H1 (cell line): ENCODE results near the gene SND1. TPM values are rescaled to one million over a fixed set of nuclear protein-coding genes. Genes with fewer than 3 reads are reported as not detected.

Experiments used
- CTCF ChIA-PET: fragments of 300-600 bp; sonication (Branson Sonifier 250); formaldehyde crosslinking; loops from one replicate; lab custom pipeline; 2021; ENCODE audit not compliant: partially characterized antibody; lab: Charles Lee
- POLR2A ChIA-PET: fragments of 300-600 bp; sonication (Branson Sonifier 250); formaldehyde crosslinking; loops from one replicate; lab custom pipeline; 2021; ENCODE audit warnings: inconsistent platforms; ENCODE audit not compliant: partially characterized antibody; lab: Charles Lee
- DNase-seq, 2 experiments: peaks; one replicate each; pipeline versions ENCODE4 v3.0.0 to v3.0.0-alpha.2; 2010 to 2022; ENCODE audit warnings: low spot score in 2 of 2, low read depth in 1 of 2, mixed read lengths in 1 of 2
- FAIRE-seq: peaks from 2 replicates; lab custom pipeline; 2011; peaks lifted over from hg19 to GRCh38; lab: Jason Lieb, UNC
- H2AFZ ChIP-seq: 2 replicates; pipeline ENCODE4 v1.8.1; 2012; ENCODE audit warnings: low read length, inconsistent platforms
- H2AK5ac ChIP-seq: 2 replicates; pipeline ENCODE4 v1.6.1; 2013; ENCODE audit warnings: low read depth, low read length
- H2BK120ac ChIP-seq: replicated peaks from 2 replicates; pipeline ENCODE3; 2013; ENCODE audit warnings: low read depth, low read length, inconsistent platforms
- H2BK12ac ChIP-seq: 2 replicates; pipeline ENCODE4 v1.6.1; 2013; ENCODE audit warnings: low read depth, low read length
- H2BK15ac ChIP-seq: 2 replicates; pipeline ENCODE4 v1.6.1; 2013; ENCODE audit warnings: low read length
- H2BK20ac ChIP-seq: 2 replicates; pipeline ENCODE4 v1.6.1; 2013; ENCODE audit warnings: low read length
- H2BK5ac ChIP-seq: 2 replicates; pipeline ENCODE4 v1.6.1; 2013; ENCODE audit warnings: low read depth, low read length
- H3K14ac ChIP-seq: 2 replicates; pipeline ENCODE4 v1.6.1; 2013; ENCODE audit warnings: inconsistent platforms; ENCODE audit not compliant: insufficient read length
- H3K18ac ChIP-seq: 2 replicates; pipeline ENCODE4 v1.6.1; 2013; ENCODE audit warnings: low read length; ENCODE audit errors: extremely low read depth
- H3K23ac ChIP-seq: 2 replicates; pipeline ENCODE4 v1.6.1; 2013; ENCODE audit warnings: inconsistent platforms; ENCODE audit not compliant: insufficient read length
- H3K23me2 ChIP-seq: 2 replicates; pipeline ENCODE4 v1.6.1; 2013; ENCODE audit warnings: low read depth, low read length
- H3K27ac ChIP-seq: 2 replicates; pipeline ENCODE4 v1.6.1; 2011; ENCODE audit warnings: low read depth, low read length, inconsistent platforms
- H3K27me3 ChIP-seq, 4 experiments: replicated peaks in 1 of 4; 1 replicate in 1 of 4; 2 replicates in 3 of 4; pipeline versions ENCODE4 v1.6.1 to v1.8.1; 2011 to 2013; ENCODE audit warnings: low read length in 3 of 4, mild to moderate bottlenecking in 3 of 4, inconsistent platforms in 2 of 4, mixed read lengths in 2 of 4, moderate library complexity in 1 of 4; ENCODE audit not compliant: control insufficient read depth in 3 of 4, insufficient read depth in 3 of 4; ENCODE audit errors: extremely low read depth in 1 of 4
- H3K36me3 ChIP-seq, 4 experiments: 2 replicates each; pipeline versions ENCODE4 v1.6.1 to v1.8.1; 2011 to 2013; ENCODE audit warnings: mild to moderate bottlenecking in 4 of 4, low read length in 3 of 4, moderate library complexity in 2 of 4, control low read depth in 1 of 4, inconsistent platforms in 1 of 4; ENCODE audit not compliant: insufficient read depth in 4 of 4, control insufficient read depth in 2 of 4
- H3K4ac ChIP-seq: replicated peaks from 2 replicates; pipeline ENCODE3; 2013; ENCODE audit warnings: low read length, low read depth, mixed read lengths, inconsistent platforms; ENCODE audit not compliant: insufficient read length
- H3K4me1 ChIP-seq, 4 experiments: replicated peaks in 1 of 4; 1 replicate in 1 of 4; 2 replicates in 3 of 4; pipeline versions ENCODE4 v1.6.1 to v1.8.1; 2011 to 2013; ENCODE audit warnings: low read length in 3 of 4, inconsistent platforms in 2 of 4, mixed read lengths in 1 of 4; ENCODE audit not compliant: insufficient read depth in 4 of 4, control insufficient read depth in 3 of 4
- H3K4me2 ChIP-seq, 2 experiments: 2 replicates each; pipeline versions ENCODE4 v1.6.1 to v1.8.1; 2011 to 2013; ENCODE audit warnings: low read depth in 2 of 2, low read length in 2 of 2, control low read depth in 1 of 2, inconsistent platforms in 1 of 2, mild to moderate bottlenecking in 1 of 2; ENCODE audit not compliant: insufficient read depth in 1 of 2
- H3K4me3 ChIP-seq, 4 experiments: fragments of 200-600, 300-600 bp in 1 of 4; sonication (generic), shearing (Covaris generic), sonication (Bioruptor Twin) in 1 of 4; 2 replicates each; pipeline versions ENCODE4 v1.5.1 to v1.8.1; 2011 to 2016; ENCODE audit warnings: low read length in 4 of 4, low read depth in 3 of 4, control low read depth in 2 of 4, inconsistent platforms in 2 of 4, mild to moderate bottlenecking in 2 of 4, mixed read lengths in 1 of 4, moderate library complexity in 1 of 4; ENCODE audit not compliant: insufficient read depth in 2 of 4; ENCODE audit errors: extremely low read depth in 1 of 4
- H3K56ac ChIP-seq: replicated peaks from 2 replicates; pipeline ENCODE3; 2013; ENCODE audit warnings: low read depth, mild to moderate bottlenecking, mixed read lengths, low read length, inconsistent platforms; ENCODE audit not compliant: insufficient read length
- H3K79me1 ChIP-seq: 2 replicates; pipeline ENCODE4 v1.6.1; 2013; ENCODE audit warnings: low read depth, low read length, control low read depth
- H3K79me2 ChIP-seq, 2 experiments: 2 replicates each; pipeline versions ENCODE4 v1.6.1 to v1.8.1; 2012 to 2013; ENCODE audit warnings: low read length in 2 of 2, mild to moderate bottlenecking in 2 of 2, inconsistent platforms in 1 of 2; ENCODE audit not compliant: insufficient read depth in 2 of 2, control insufficient read depth in 1 of 2
- H3K9ac ChIP-seq, 4 experiments: replicated peaks in 1 of 4; 1 replicate in 1 of 4; 2 replicates in 3 of 4; pipeline versions ENCODE4 v1.6.1 to v1.8.1; 2011 to 2013; ENCODE audit warnings: low read depth in 3 of 4, low read length in 3 of 4, control low read depth in 2 of 4, mild to moderate bottlenecking in 2 of 4, moderate library complexity in 2 of 4, inconsistent platforms in 1 of 4; ENCODE audit errors: extremely low read depth in 1 of 4
- H3K9me3 ChIP-seq, 2 experiments: 2 replicates each; pipeline versions ENCODE4 v1.6.1 to v1.8.1; 2012 to 2013; ENCODE audit warnings: mild to moderate bottlenecking in 2 of 2, moderate library complexity in 2 of 2, control low read depth in 1 of 2, inconsistent platforms in 1 of 2, low read depth in 1 of 2, low read length in 1 of 2, mixed read lengths in 1 of 2; ENCODE audit not compliant: insufficient read depth in 2 of 2
- H4K20me1 ChIP-seq, 2 experiments: replicated peaks in 1 of 2; 2 replicates each; pipeline versions ENCODE3 to v1.8.1; 2011 to 2013; ENCODE audit warnings: inconsistent platforms in 2 of 2, low read length in 2 of 2, mild to moderate bottlenecking in 1 of 2; ENCODE audit not compliant: insufficient read depth in 2 of 2, control insufficient read depth in 1 of 2
- H4K5ac ChIP-seq: 2 replicates; pipeline ENCODE4 v1.6.1; 2013; ENCODE audit warnings: low read length, low read depth, mixed read lengths, inconsistent platforms; ENCODE audit not compliant: insufficient read length
- H4K8ac ChIP-seq: 2 replicates; pipeline ENCODE4 v1.8.0; 2013; ENCODE audit warnings: mild to moderate bottlenecking, moderate library complexity, low read length, inconsistent platforms; ENCODE audit not compliant: insufficient read depth; ENCODE audit errors: extremely low read depth
- H4K91ac ChIP-seq: replicated peaks from 2 replicates; pipeline ENCODE3; 2013; ENCODE audit warnings: low read length, mixed read lengths, inconsistent platforms; ENCODE audit not compliant: insufficient read length
- ATF3 ChIP-seq: IDR thresholded peaks from 2 replicates; pipeline ENCODE4 v1.6.1; 2011; ENCODE audit warnings: low read depth, mild to moderate bottlenecking, low read length; ENCODE audit not compliant: insufficient read depth
- CBX8 ChIP-seq: fragments of 300-800, 300-1000 bp; sonication (generic); IDR thresholded peaks from 2 replicates; pipeline ENCODE4 v1.7.1; 2016; ENCODE audit warnings: low read depth, low read length, borderline replicate concordance
- CEBPB ChIP-seq: IDR thresholded peaks from 2 replicates; pipeline ENCODE4 v1.6.1; 2012; ENCODE audit warnings: low read depth, low read length
- CHD2 ChIP-seq: IDR thresholded peaks from 2 replicates; pipeline ENCODE4 v1.6.1; 2012; ENCODE audit warnings: low read length, improper control_type of control experiment
- FOSL1 ChIP-seq: IDR thresholded peaks from 2 replicates; pipeline ENCODE4 v1.6.1; 2011; ENCODE audit warnings: mild to moderate bottlenecking, low read depth, low read length, moderate library complexity; ENCODE audit not compliant: insufficient read depth
- KDM4A ChIP-seq: IDR thresholded peaks from one replicate; pipeline ENCODE4 v1.7.1; 2012; ENCODE audit warnings: low read depth, mild to moderate bottlenecking, moderate library complexity, low read length, inconsistent platforms; ENCODE audit not compliant: severe bottlenecking
- POLR2AphosphoS5 ChIP-seq: IDR thresholded peaks from 2 replicates; pipeline ENCODE4 v1.6.1; 2011; ENCODE audit warnings: low read depth, low read length
- POU5F1 ChIP-seq: IDR thresholded peaks from 2 replicates; pipeline ENCODE4 v1.6.1; 2011; ENCODE audit warnings: low read depth, mild to moderate bottlenecking, low read length, moderate library complexity
- RFX5 ChIP-seq: IDR thresholded peaks from 2 replicates; pipeline ENCODE4 v1.6.1; 2011; ENCODE audit warnings: low read depth, low read length, improper control_type of control experiment, borderline replicate concordance
- RXRA ChIP-seq: IDR thresholded peaks from 2 replicates; pipeline ENCODE4 v1.6.1; 2011; ENCODE audit warnings: low read depth, mild to moderate bottlenecking, low read length, moderate library complexity; ENCODE audit not compliant: insufficient read depth
- SAP30 ChIP-seq: fragments of 300-600 bp; sonication (generic); IDR thresholded peaks from 2 replicates; pipeline ENCODE4 v1.7.1; 2012; ENCODE audit warnings: low read length, moderate library complexity, mild to moderate bottlenecking, inconsistent platforms; ENCODE audit not compliant: insufficient read depth, insufficient replicate concordance
- SIX5 ChIP-seq: IDR thresholded peaks from 2 replicates; pipeline ENCODE4 v1.6.1; 2011; ENCODE audit warnings: mild to moderate bottlenecking, low read depth, low read length
- SP4 ChIP-seq: IDR thresholded peaks from 2 replicates; pipeline ENCODE4 v1.6.1; 2012; ENCODE audit warnings: low read length, inconsistent platforms
- TAF7 ChIP-seq: optimal IDR thresholded peaks from 2 replicates; pipeline ENCODE3; 2011; ENCODE audit warnings: low read depth, mild to moderate bottlenecking, inconsistent platforms, low read length, moderate library complexity, borderline replicate concordance
- WGBS, 2 experiments: shearing (Covaris generic) in 1 of 2; methylation state at CpG; one replicate each; pipeline versions ENCODE4 v1.1.6 to v1.1.7; 2013 to 2015; ENCODE audit warnings: low lambda C conversion rate in 2 of 2, mixed read lengths in 2 of 2, inconsistent platforms in 1 of 2, low coverage in 1 of 2, missing lambda C conversion rate in 1 of 2; ENCODE audit not compliant: insufficient replicate concordance in 2 of 2, insufficient coverage in 1 of 2, insufficient read length in 1 of 2; ENCODE audit errors: extremely low coverage in 1 of 2, missing lambda C conversion rate in 1 of 2; 5-methylcytosine and 5-hydroxymethylcytosine counted together
- polyA plus RNA-seq, 7 experiments: library from polyadenylated mRNA; depleted of rRNA in 3 of 7; stranded (reverse) in 5 of 7; unstranded in 2 of 7; fragments of >200 nt in 5 of 7; fragments of 200-250 nt in 2 of 7; gene quantifications; 1 replicate in 5 of 7; 2 replicates in 1 of 7; 4 replicates in 1 of 7; pipeline versions ENCODE4 v1.2.1 to v1.2.3, GENCODE V29; 2011 to 2013; ENCODE audit warnings: missing spikeins in 2 of 7, mixed read lengths in 2 of 7
- total RNA-seq: library from RNA; stranded (reverse); fragmentation: NEBNext Ultra II Directional; extraction: Animal tissue kit (Norgen Biotek cat#: 25700); gene quantifications from 2 replicates; pipeline ENCODE4 v1.2.1, GENCODE V29; 2021

Gene SND1
- total and polyA plus RNA-seq, 2 of the 8 experiments (the other 6 are each of a cell fraction or from before 2014, with no cell fraction given) = 122 to 290 TPM

GRCh38 chr7:127967281-127967680, 315.3 kb downstream of the SND1 start:
- H2BK5ac ChIP-seq = no peak overlapping the region; the same call in 1 of the 2 replicates
- no peak overlapping the region for H3K4me2 ChIP-seq
- 91% methylated on average over 2 of the region's 2 CpGs; no CpG with 5 or more reads in 1 of the 2 experiments for WGBS, 2 experiments
- CTCF ChIA-PET = interaction anchor here (4.5 kb wide), 1 partner anchor 52 kb away, joined by 21 read pairs; no protein-coding TSS in a partner anchor
- no peak overlapping the region for H2BK120ac ChIP-seq
- H3K23me2 ChIP-seq = no peaks in the 10 kb centered on the region
- H4K91ac ChIP-seq = no peak overlapping the region
- FAIRE-seq (no peak), DNase-seq (no peak)
- no peak overlapping the region for H3K56ac ChIP-seq
- no peak overlapping the region for H4K5ac ChIP-seq
- H3K14ac ChIP-seq = no peak overlapping the region
- no peak overlapping the region for H3K4me3 ChIP-seq
- no peak overlapping the region for H2AFZ ChIP-seq
- H2BK12ac ChIP-seq = no peak overlapping the region
- H3K9me3 ChIP-seq = no peaks in the 10 kb centered on the region
- no peaks in the 10 kb centered on the region for H3K27me3 ChIP-seq
- no peak overlapping the region for H2BK15ac ChIP-seq
- no peak overlapping the region for H3K4ac ChIP-seq
- H3K36me3 ChIP-seq = peaks cover 0 to 4% (median 0%) of the 10 kb centered on the region in 4 experiments; a peak in 3 of 8 replicates
- no peak overlapping the region for H4K8ac ChIP-seq
- no peak overlapping the region for H2AK5ac ChIP-seq
- no peak overlapping the region for H3K27ac ChIP-seq
- H3K4me1 ChIP-seq = no peaks in the 10 kb centered on the region
- no peak overlapping the region for H2BK20ac ChIP-seq
- no peak overlapping the region for H3K18ac ChIP-seq
- TF ChIP-seq CHD2 (no peak), ATF3 (no peak), CBX8 (no peak), RFX5 (no peak), KDM4A (no peak), FOSL1 (no peak), SAP30 (no peak), POU5F1 (no peak), TAF7 (no peak), RXRA (no peak), SIX5 (no peak), POLR2AphosphoS5 (no peak), CEBPB (no peak), SP4 (no peak)
- H4K20me1 ChIP-seq = peaks cover 0 to 2% of the 10 kb centered on the region in 2 experiments
- no peak overlapping the region for H3K9ac ChIP-seq
- peaks cover 0 to 4% of the 10 kb centered on the region in 2 experiments; a peak in 2 of 4 replicates for H3K79me2 ChIP-seq
- H3K79me1 ChIP-seq = no peaks in the 10 kb centered on the region; the same call in 1 of the 2 replicates
- H3K23ac ChIP-seq = no peak overlapping the region
- POLR2A ChIA-PET = no interaction called here
